DOHH2 (cell line): ENCODE results near the gene RTN3.
A peak's percentile ranks its signal among the peaks of the same experiment; 100 is the strongest.
"Not testable (repeated sequence)": the region's sequence is repeated elsewhere in the genome, so short reads cannot be mapped to it uniquely, and the experiment has no call there.

ENCODE experiments used
- H3F3A ChIP-seq: fragments of 200-600 bp; sonication (generic), shearing (Covaris generic); 2 replicates; pipeline ENCODE4 v1.6.0; 2016; ENCODE audit warnings: antibody characterized with exemption, mild to moderate bottlenecking; ENCODE audit not compliant: control insufficient read depth, insufficient read depth
- H3K27ac ChIP-seq: fragments of 200-600 bp; sonication (generic); 2 replicates; pipeline ENCODE4 v1.5.1; 2014; ENCODE audit warnings: low read depth, mild to moderate bottlenecking, low read length, moderate library complexity
- H3K27me3 ChIP-seq: fragments of 200-600 bp; sonication (generic); 2 replicates; pipeline ENCODE4 v1.6.1; 2014; ENCODE audit warnings: mild to moderate bottlenecking, low read length, mixed read lengths; ENCODE audit not compliant: control insufficient read depth
- H3K36me3 ChIP-seq: fragments of 200-600 bp; sonication (generic); 2 replicates; pipeline ENCODE4 v1.6.1; 2014; ENCODE audit warnings: mild to moderate bottlenecking, low read length, moderate library complexity, mixed read lengths; ENCODE audit not compliant: control insufficient read depth
- H3K4me1 ChIP-seq: fragments of 200-600 bp; sonication (generic); 2 replicates; pipeline ENCODE4 v1.6.1; 2014; ENCODE audit warnings: mild to moderate bottlenecking, low read length, mixed read lengths; ENCODE audit not compliant: control insufficient read depth
- H3K4me2 ChIP-seq: fragments of 200-600 bp; sonication (generic); 2 replicates; pipeline ENCODE4 v1.6.0; 2014; ENCODE audit warnings: mild to moderate bottlenecking, low read length, moderate library complexity
- H3K4me3 ChIP-seq: fragments of 200-600 bp; sonication (generic); 2 replicates; pipeline ENCODE4 v1.5.1; 2014; ENCODE audit warnings: mild to moderate bottlenecking, low read length, mixed read lengths
- H3K79me2 ChIP-seq: fragments of 200-600 bp; sonication (generic); 2 replicates; pipeline ENCODE4 v1.6.1; 2014; ENCODE audit warnings: mild to moderate bottlenecking, low read length, mixed read lengths; ENCODE audit not compliant: control insufficient read depth
- H3K9me2 ChIP-seq: fragments of 200-600 bp; sonication (generic); replicated peaks from 2 replicates; pipeline ENCODE4 v1.6.1; 2014; ENCODE audit warnings: mild to moderate bottlenecking, low read length, mixed read lengths; ENCODE audit not compliant: control insufficient read depth
- H3K9me3 ChIP-seq: fragments of 200-600 bp; sonication (generic); 2 replicates; pipeline ENCODE4 v1.6.1; 2014; ENCODE audit warnings: antibody characterized with exemption, low read length, mixed read lengths; ENCODE audit not compliant: control insufficient read depth, insufficient read depth
- H4K20me1 ChIP-seq: fragments of 200-600 bp; sonication (generic); 2 replicates; pipeline ENCODE4 v1.6.0; 2014; ENCODE audit warnings: low read depth, mild to moderate bottlenecking, antibody characterized with exemption, low read length, moderate library complexity; ENCODE audit not compliant: control insufficient read depth, insufficient read depth
- CTCF ChIP-seq: fragments of 200-600 bp; sonication (generic); IDR thresholded peaks from one replicate; pipeline ENCODE4 v1.5.1; 2014; ENCODE audit warnings: antibody characterized with exemption, mild to moderate bottlenecking, low read depth, low read length; ENCODE audit not compliant: poor library complexity, severe bottlenecking
- EZH2phosphoT487 ChIP-seq: fragments of 200-600 bp; sonication (generic); IDR thresholded peaks from 2 replicates; pipeline ENCODE4 v1.6.1; 2017; ENCODE audit warnings: borderline replicate concordance, mild to moderate bottlenecking, antibody characterized with exemption, low read length, moderate library complexity, mixed read lengths

The RTN3 gene

GRCh38 chr11:63680834-63681320, 423 bp upstream of the RTN3 start:
- H4K20me1 ChIP-seq, result peaks cover 10% of the 10 kb centered on the region
- H3K27ac ChIP-seq, result 0 out of 2 replicates have a peak overlapping the region, but pooled peaks have one; percentile 4
- no peaks in the 10 kb centered on the region for H3K9me2 ChIP-seq
- peaks cover 5% of the 10 kb centered on the region; the same call in 1 of the 2 replicates for H3K36me3 ChIP-seq
- peak overlapping the region; percentile 93 for H3K4me3 ChIP-seq
- H3F3A ChIP-seq, result no peaks in the 10 kb centered on the region
- H3K27me3 ChIP-seq, result no peaks in the 10 kb centered on the region
- peaks cover 23% of the 10 kb centered on the region for H3K4me1 ChIP-seq
- no peak for TF ChIP-seq EZH2phosphoT487
- TF ChIP-seq CTCF, result no peak
- H3K4me2 ChIP-seq, result peak overlapping the region; percentile 82
- no peaks in the 10 kb centered on the region for H3K9me3 ChIP-seq
- H3K79me2 ChIP-seq, result peaks cover 45% of the 10 kb centered on the region

GRCh38 chr11:63682066-63683021, 1.0 kb downstream of the RTN3 start:
- H3K4me2 ChIP-seq, result peak overlapping the region; percentile 82
- peak overlapping the region; percentile 93 for H3K4me3 ChIP-seq
- H3K4me1 ChIP-seq, result peaks cover 25% of the 10 kb centered on the region
- peaks cover 5% of the 10 kb centered on the region; the same call in 1 of the 2 replicates for H3K36me3 ChIP-seq
- no peaks in the 10 kb centered on the region for H3K27me3 ChIP-seq
- H3K27ac ChIP-seq, result peak overlapping the region; percentile 87
- peaks cover 10% of the 10 kb centered on the region for H4K20me1 ChIP-seq
- no peaks in the 10 kb centered on the region for H3F3A ChIP-seq
- peaks cover 57% of the 10 kb centered on the region for H3K79me2 ChIP-seq
- peak; percentile 39 for TF ChIP-seq CTCF
- no peak for TF ChIP-seq EZH2phosphoT487
- H3K9me3 ChIP-seq, result no peaks in the 10 kb centered on the region
- no peaks in the 10 kb centered on the region for H3K9me2 ChIP-seq

GRCh38 chr11:63683133-63683991, 2.1 kb downstream of the RTN3 start:
- Histone ChIP-seq H3K4me1 (peaks cover 32% of the 10 kb centered on the region), H3K79me2 (peaks cover 65% of the 10 kb centered on the region), H3K9me3 (no peaks in the 10 kb centered on the region), H3K27me3 (no peaks in the 10 kb centered on the region), H3K27ac (no peak overlapping the region), H4K20me1 (peaks cover 10% of the 10 kb centered on the region), H3K4me2 (peak overlapping the region; percentile 82), H3K9me2 (no peaks in the 10 kb centered on the region), H3K36me3 (peaks cover 5% of the 10 kb centered on the region; the same call in 1 of the 2 replicates), H3K4me3 (peak overlapping the region; percentile 93), H3F3A (no peaks in the 10 kb centered on the region)
- no peak for TF ChIP-seq EZH2phosphoT487
- TF ChIP-seq CTCF, result no peak

GRCh38 chr11:63685158-63685721, 3.9 kb downstream of the RTN3 start:
- not testable (repeated sequence) for H3K4me3 ChIP-seq, H3K4me2 ChIP-seq, H3K36me3 ChIP-seq, H3K27me3 ChIP-seq, H3F3A ChIP-seq, H3K9me2 ChIP-seq, H3K27ac ChIP-seq, H3K9me3 ChIP-seq, H4K20me1 ChIP-seq
- Histone ChIP-seq H3K79me2 (peaks cover 84% of the 10 kb centered on the region), H3K4me1 (peaks cover 29% of the 10 kb centered on the region)
